Panc1 (cell line): ENCODE measurements around the gene SERTAD4. TPM values are rescaled to one million over a fixed set of nuclear protein-coding genes. Genes with fewer than 3 reads are reported as not detected.

ENCODE experiments used
- ATAC-seq: fragments of 200-7000 bp; cut with Tn5 transposase; 2 replicates; pipeline ENCODE4 v1.9.1; 2020; ENCODE audit warnings: mild to moderate bottlenecking, moderate library complexity
- BruUV-seq: library from RNA; stranded (reverse); fragments of 400-500 nt; replicated peaks from 2 replicates; lab custom pipeline; 2021; lab: Mats Ljungman, UMichigan
- CTCF ChIA-PET: fragments of 300-600 bp; sonication (Branson Sonifier 250); formaldehyde crosslinking; loops from one replicate; lab custom pipeline; 2022; ENCODE audit warnings: antibody characterized with exemption; lab: Charles Lee
- POLR2A ChIA-PET: fragments of 300-600 bp; sonication (Branson Sonifier 250); formaldehyde crosslinking; loops from one replicate; lab custom pipeline; 2022; ENCODE audit warnings: antibody characterized with exemption; lab: Charles Lee
- DNase-seq: peaks from one replicate; pipeline ENCODE4 v3.0.0-alpha.2; 2010; ENCODE audit warnings: low read depth, low spot score
- H3K27ac ChIP-seq: 2 replicates; pipeline ENCODE4 v1.5.1; 2011; ENCODE audit warnings: mild to moderate bottlenecking, low read length, inconsistent platforms
- H3K27me3 ChIP-seq: fragments of 200-500 bp; sonication (Bioruptor generic); 2 replicates; pipeline ENCODE4 v1.6.0; 2014; ENCODE audit warnings: low read length, inconsistent platforms; ENCODE audit not compliant: control insufficient read depth, insufficient read depth
- H3K36me3 ChIP-seq: fragments of 200-500 bp; sonication (Bioruptor generic); 2 replicates; pipeline ENCODE4 v1.5.1; 2014; ENCODE audit warnings: inconsistent platforms, mild to moderate bottlenecking, low read length, moderate library complexity; ENCODE audit not compliant: control insufficient read depth, insufficient read depth
- H3K4me1 ChIP-seq: 2 replicates; pipeline ENCODE4 v1.5.1; 2011; ENCODE audit warnings: inconsistent platforms, mild to moderate bottlenecking, low read length, moderate library complexity; ENCODE audit not compliant: control insufficient read depth, insufficient read depth
- H3K4me3 ChIP-seq, 2 experiments: 2 replicates each; pipeline ENCODE4 v1.5.1; 2011 to 2012; ENCODE audit warnings: low read depth in 2 of 2, low read length in 2 of 2, mild to moderate bottlenecking in 2 of 2, inconsistent platforms in 1 of 2, moderate library complexity in 1 of 2
- H3K9me3 ChIP-seq: fragments of 200-500 bp; sonication (Bioruptor generic); 2 replicates; pipeline ENCODE4 v1.5.1; 2014; ENCODE audit warnings: low read depth, mild to moderate bottlenecking, inconsistent platforms, low read length, moderate library complexity; ENCODE audit not compliant: control insufficient read depth, insufficient read depth
- CTCF ChIP-seq: fragments of 450-650 bp; IDR thresholded peaks from 2 replicates; pipeline ENCODE4 v1.5.1; 2017; ENCODE audit warnings: mild to moderate bottlenecking
- POLR2AphosphoS5 ChIP-seq: IDR thresholded peaks from 2 replicates; pipeline ENCODE4 v1.6.1; 2012; ENCODE audit warnings: mild to moderate bottlenecking, low read depth, low read length, moderate library complexity
- REST ChIP-seq, 2 experiments: IDR thresholded peaks; 2 replicates each; pipeline ENCODE4 v1.6.1; 2011 to 2012; ENCODE audit warnings: low read depth in 2 of 2, control low read depth in 1 of 2, low read length in 1 of 2, mild to moderate bottlenecking in 1 of 2, moderate library complexity in 1 of 2; ENCODE audit not compliant: insufficient read depth in 1 of 2
- SIN3A ChIP-seq: IDR thresholded peaks from 2 replicates; pipeline ENCODE4 v1.6.1; 2012; ENCODE audit warnings: low read depth, mild to moderate bottlenecking, low read length, moderate library complexity, borderline replicate concordance; ENCODE audit not compliant: insufficient read depth
- TCF7L2 ChIP-seq: IDR thresholded peaks from 2 replicates; pipeline ENCODE4 v1.6.1; 2011; ENCODE audit warnings: mild to moderate bottlenecking, low read depth, low read length, inconsistent platforms
- in situ Hi-C: cut with HindIII; loops from 2 replicates; pipeline ENCODE4 v1.10.0; 2016; ENCODE audit warnings: low sequenced_read_pairs, low pct_unique_long_range_greater_than_20kb
- intact Hi-C: fragments of 100-400 bp; cut with micrococcal nuclease; formaldehyde crosslinking; loops from one replicate; pipeline ENCODE4 v1.10.0; 2022; ENCODE audit not compliant: unreplicated experiment
- total RNA-seq: library from RNA; stranded (reverse); gene quantifications from one replicate; pipeline ENCODE4 v1.2.1, GENCODE V29; 2021; ENCODE audit not compliant: unreplicated experiment

Gene SERTAD4
- total RNA-seq, 1 experiment from 2014 or later = 0.31 TPM

- Histone ChIP-seq H3K36me3 (no peaks in the 10 kb centered on the region), H3K27ac (no peak overlapping the region), H3K4me1 (no peaks in the 10 kb centered on the region), H3K27me3 (peaks cover 16% of the 10 kb centered on the region), H3K4me3 (no peak overlapping the region), H3K9me3 (no peaks in the 10 kb centered on the region)
- CTCF ChIA-PET = no interaction called here
- TF ChIP-seq REST (IDR thresholded peaks at IDR 0.05; ENCODE audit: insufficient read depth in 1 of 2, low read depth in 2 of 2, low read length in 1 of 2) (no peak), CTCF (no peak)
- in situ Hi-C loops = no loop called here
- POLR2A ChIA-PET = no interaction called here
- ATAC-seq (no peak), DNase-seq (no peak)
- intact Hi-C loops = no loop called here
- no TSS peak for BruUV-seq
Observed at GRCh38 chr1:210241121-210241520, 8.5 kb downstream of the SERTAD4 start.

GRCh38 chr1:210244746-210245367, 12.3 kb downstream of the SERTAD4 start:
- intact Hi-C loops (no loop called here), in situ Hi-C loops (no loop called here)
- Histone ChIP-seq H3K9me3 (no peaks in the 10 kb centered on the region), H3K27me3 (peaks cover 20% of the 10 kb centered on the region), H3K27ac (no peak overlapping the region), H3K36me3 (no peaks in the 10 kb centered on the region), H3K4me3 (no peak overlapping the region), H3K4me1 (no peaks in the 10 kb centered on the region)
- no TSS peak for BruUV-seq
- no peak for DNase-seq
- TF ChIP-seq TCF7L2 (no peak), SIN3A (no peak), CTCF (no peak), POLR2AphosphoS5 (no peak), REST (IDR thresholded peaks at IDR 0.05; ENCODE audit: insufficient read depth in 1 of 2, low read depth in 2 of 2, low read length in 1 of 2) (no peak)
- no peak for ATAC-seq
- CTCF ChIA-PET = no interaction called here
- POLR2A ChIA-PET = no interaction called here
